ENCODE results near the gene ZNF835.

ZNF835 gene

DNA sequence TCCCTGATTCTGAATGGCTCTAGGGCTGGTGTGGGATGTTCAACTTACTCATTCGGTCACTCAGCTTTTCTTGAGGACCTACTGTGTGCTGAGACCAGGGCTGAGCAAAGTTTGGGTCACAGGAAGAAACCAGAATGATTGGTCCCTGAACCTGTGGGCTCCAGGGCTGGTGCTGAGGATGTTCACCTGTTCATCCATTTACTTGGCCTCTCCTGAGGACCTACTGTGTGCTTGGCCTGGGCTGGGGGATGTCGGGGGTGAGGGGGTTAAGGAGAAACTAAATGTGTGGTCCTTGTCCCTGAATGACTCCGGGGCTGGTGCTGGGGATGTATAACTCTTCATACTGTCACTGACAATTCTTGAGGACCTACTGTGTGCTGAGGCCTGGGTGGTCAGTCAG lies 10.3 kb downstream of the ZNF835 start:
- DNase-seq, result no peak

- DNase-seq, result no peak
Measured at GRCh38 chr19:56660381-56661107, 11.0 kb downstream of the ZNF835 start.

GRCh38 chr19:56654151-56654550 lies 17.4 kb downstream of the ZNF835 start:
- DNase-seq, result no peak

DNA sequence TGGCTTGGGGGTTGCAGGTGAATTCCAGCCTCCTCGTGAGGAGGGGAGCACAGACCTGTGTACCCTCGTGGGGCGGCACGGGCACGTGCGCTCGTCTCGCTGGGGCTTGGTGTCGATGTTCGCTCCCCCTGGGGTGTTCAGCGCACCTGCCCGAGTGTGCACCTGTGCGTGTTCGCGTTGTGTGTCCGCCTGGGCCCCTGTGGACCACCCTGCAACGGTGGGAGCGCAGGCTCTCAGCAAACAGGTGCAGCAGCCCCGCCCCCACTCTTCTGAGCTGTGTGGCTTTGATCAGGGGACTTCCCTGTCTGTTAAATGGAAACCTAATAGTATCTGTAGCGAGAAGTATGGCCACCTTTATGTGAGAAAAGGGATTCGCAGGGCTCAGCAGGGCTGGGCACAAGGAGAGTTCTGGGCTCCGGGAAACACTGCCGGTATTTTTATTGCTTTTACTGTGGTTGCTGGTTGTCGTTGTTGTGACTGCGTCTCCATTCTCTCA lies 28.0 kb downstream of the ZNF835 start:
- no peak for DNase-seq

DNA sequence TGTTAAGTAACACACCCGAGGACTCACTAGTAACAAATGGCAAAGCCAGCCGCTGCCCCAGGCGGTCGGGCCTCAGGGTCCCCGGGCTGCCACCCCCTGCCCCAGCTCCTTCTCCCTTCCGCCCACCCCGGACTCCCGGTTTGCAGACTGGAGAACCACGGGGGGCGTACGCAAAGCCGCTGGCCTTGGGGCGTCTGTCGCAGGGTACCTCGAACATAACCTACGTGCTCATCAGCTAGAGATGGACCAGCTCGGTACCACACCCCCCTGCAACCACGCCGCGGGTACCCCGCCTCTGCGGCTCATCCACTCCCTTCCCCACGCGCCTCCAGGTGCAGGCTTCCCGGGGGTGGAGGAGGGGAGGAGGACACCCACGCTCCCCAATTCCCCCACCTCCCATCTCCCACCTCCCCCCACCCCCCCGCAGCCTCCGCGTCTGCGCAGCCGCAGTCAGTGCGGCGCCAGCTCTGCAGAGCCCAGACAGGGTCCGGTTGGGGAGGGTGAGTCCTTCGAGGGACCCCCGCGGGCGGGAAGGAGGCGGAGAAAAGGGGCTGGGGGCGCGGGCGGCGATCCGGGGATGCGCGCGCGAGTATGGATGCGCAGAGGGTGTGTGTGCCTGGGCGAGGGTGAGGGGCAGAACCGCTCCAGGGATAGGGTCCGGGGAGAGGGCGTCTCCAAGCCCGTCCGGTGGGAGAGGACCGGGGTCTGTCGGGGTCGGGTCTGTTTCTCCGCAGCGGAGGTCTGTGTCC lies 28.7 kb downstream of the ZNF835 start, which contains the start of gene SMIM17:
TSS of gene SMIM17 (plus strand) at position 449 of the 749 bp plus-strand sequence. CDS start 2,509 bp downstream, outside the sequence.
- no peak for DNase-seq

DNA sequence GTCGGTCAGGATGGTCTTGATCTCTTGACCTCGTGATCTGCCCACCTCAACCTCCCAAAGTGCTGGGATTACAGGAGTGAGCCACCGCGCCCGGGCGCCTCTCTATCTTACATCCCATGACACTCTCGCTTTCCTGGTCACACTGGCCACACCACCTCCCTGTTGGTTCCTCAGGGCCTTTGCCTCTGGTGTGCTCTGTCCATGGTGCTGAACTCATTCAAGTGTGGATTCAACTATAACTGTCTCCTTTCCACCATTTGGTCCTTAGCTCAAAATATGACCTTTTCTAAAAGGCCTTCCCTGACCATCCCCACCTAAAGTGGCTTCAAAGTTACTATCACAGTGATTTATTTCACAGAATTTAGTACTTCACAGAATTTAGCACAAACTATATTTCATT lies 32.3 kb downstream of the ZNF835 start:
- DNase-seq, result no peak

DNA sequence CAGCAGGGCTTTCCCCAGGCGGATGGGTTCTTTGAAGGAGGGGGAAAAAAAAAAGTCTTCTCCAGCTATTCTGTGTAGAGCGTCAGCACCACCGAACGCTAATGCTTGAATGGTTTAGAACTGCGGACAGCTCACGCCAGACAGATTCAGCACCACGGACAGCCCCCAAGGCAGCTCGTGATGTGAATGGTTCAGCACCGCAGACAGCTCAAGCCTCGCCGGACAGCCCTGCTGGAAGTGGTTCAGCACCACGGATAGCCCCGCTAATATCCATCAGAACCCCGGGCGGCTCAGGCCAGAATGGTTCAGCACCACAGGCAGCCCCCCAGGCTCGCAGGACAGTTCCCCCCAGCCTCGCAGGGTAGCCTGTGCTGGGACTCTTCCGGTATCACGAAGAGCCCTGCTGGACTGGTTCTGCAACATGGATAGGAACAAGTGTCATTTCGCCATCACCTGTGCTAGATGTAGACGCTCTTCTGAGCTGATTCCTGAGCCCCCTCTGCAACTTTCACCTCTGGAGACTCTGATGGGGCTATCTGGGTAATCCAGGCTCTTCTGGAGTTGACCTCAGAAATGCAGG lies 33.5 kb downstream of the ZNF835 start:
- no peak for DNase-seq

DNA sequence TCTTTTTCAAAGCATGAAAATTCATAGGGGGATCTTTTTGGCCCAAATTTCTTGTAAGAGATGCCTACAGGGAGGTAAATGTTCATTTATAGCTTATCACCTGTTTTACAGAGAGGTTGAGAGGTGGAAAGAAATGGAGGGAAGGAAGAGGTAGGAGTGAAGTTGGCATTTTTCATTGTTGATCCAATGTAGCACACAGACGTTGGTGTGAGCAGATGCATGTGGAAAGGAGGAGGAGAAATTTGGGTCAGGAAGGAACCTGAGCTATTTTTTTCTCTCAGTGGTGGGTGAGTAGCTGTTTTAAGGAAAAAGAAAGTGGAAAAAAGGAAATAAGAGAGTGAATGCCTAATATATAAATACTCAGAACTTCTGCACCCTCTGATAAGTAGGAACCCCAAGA lies 38.5 kb downstream of the ZNF835 start:
- no peak for DNase-seq

- DNase-seq, result no peak
Measured at GRCh38 chr19:56625708-56626107, 45.8 kb downstream of the ZNF835 start.

- DNase-seq, result no peak
Measured at GRCh38 chr19:56623006-56623405, 48.6 kb downstream of the ZNF835 start.

DNA sequence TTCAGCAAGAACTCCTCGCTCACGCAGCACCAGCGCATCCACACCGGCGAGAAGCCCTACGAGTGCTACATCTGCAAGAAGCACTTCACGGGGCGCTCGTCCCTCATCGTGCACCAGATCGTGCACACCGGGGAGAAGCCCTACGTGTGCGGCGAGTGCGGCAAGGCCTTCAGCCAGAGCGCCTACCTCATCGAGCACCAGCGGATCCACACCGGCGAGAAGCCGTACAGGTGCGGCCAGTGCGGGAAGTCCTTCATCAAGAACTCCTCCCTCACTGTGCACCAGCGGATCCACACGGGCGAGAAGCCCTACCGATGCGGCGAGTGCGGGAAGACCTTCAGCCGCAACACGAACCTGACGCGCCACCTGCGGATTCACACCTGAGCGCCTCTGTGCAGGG lies 49.2 kb downstream of the ZNF835 start:
- no peak for DNase-seq

- no peak for DNase-seq
Measured at GRCh38 chr19:56619121-56619520, 52.4 kb downstream of the ZNF835 start.

GRCh38 chr19:56617531-56617930 lies 54.0 kb downstream of the ZNF835 start:
- DNase-seq, result no peak

- no peak for DNase-seq
Measured at GRCh38 chr19:56613639-56614038, 57.9 kb downstream of the ZNF835 start.

DNA sequence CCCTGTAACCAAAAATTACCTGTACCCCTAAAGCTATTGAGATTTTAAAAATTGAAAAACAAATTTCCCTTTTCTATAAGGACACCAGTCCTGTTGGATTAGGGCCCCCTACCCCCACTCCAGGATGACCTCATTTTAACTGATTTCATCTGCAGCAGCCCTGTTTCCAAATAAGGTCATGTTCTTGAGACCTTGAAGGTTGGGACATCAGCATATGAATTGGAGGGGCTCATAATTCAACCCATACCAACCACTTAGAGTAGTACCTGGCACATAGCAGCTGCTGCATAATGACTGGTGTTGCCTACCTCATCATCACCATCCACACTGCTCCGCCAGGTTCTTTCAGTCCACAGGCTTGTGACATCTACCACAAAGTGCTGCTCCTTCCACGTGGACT lies 58.8 kb downstream of the ZNF835 start:
- DNase-seq, result no peak
